Measurements from ENCODE around the gene WDR45B.

- no peak for TF ChIP-seq EZH2phosphoT487 (IDR thresholded peaks at IDR 0.05; ENCODE audit: low read depth)
- TF ChIP-seq, protein P1, sequence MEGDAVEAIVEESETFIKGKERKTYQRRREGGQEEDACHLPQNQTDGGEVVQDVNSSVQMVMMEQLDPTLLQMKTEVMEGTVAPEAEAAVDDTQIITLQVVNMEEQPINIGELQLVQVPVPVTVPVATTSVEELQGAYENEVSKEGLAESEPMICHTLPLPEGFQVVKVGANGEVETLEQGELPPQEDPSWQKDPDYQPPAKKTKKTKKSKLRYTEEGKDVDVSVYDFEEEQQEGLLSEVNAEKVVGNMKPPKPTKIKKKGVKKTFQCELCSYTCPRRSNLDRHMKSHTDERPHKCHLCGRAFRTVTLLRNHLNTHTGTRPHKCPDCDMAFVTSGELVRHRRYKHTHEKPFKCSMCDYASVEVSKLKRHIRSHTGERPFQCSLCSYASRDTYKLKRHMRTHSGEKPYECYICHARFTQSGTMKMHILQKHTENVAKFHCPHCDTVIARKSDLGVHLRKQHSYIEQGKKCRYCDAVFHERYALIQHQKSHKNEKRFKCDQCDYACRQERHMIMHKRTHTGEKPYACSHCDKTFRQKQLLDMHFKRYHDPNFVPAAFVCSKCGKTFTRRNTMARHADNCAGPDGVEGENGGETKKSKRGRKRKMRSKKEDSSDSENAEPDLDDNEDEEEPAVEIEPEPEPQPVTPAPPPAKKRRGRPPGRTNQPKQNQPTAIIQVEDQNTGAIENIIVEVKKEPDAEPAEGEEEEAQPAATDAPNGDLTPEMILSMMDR (IDR thresholded peaks at IDR 0.05; ENCODE audit: low read depth, low read length) = no peak
These were observed 52.4 kb downstream of the WDR45B start for GRCh38 chr17:82595893-82596292.

All from OCI-LY3 (cell line).